NT2/D1 (cell line): ENCODE data around the gene AGXT.

Source experiments
- YY1 ChIP-seq: IDR thresholded peaks from 2 replicates; pipeline ENCODE4 v1.6.1; 2011; ENCODE audit not compliant: insufficient read length, insufficient read depth
- ZNF274 ChIP-seq: IDR thresholded peaks from 2 replicates; pipeline ENCODE4 v1.6.1; 2011; ENCODE audit warnings: mild to moderate bottlenecking, low read depth, low read length

- TF ChIP-seq YY1 (no peak), ZNF274 (no peak)
Observed at GRCh38 chr2:240921995-240922244, 53.3 kb downstream of the AGXT start.
